Keratinocyte (primary cell): ENCODE results near the gene ASB9.

Experiments used
- CTCF ChIP-seq, 3 experiments: IDR thresholded peaks in 1 of 3; conservative IDR thresholded peaks in 1 of 3; optimal IDR thresholded peaks in 1 of 3; 2 replicates in 2 of 3; 3 replicates in 1 of 3; pipeline versions ENCODE3 to v1.5.1; 2011; ENCODE audit warnings: low read length in 3 of 3, mild to moderate bottlenecking in 3 of 3, moderate library complexity in 2 of 3, control low read depth in 1 of 3, inconsistent platforms in 1 of 3; ENCODE audit not compliant: insufficient read depth in 2 of 3; ENCODE audit errors: extremely low read depth in 1 of 3
- EZH2 ChIP-seq: IDR thresholded peaks from one replicate; pipeline ENCODE4 v1.6.1; 2012; ENCODE audit warnings: inconsistent platforms, mild to moderate bottlenecking, low read length, moderate library complexity

- TF ChIP-seq CTCF (optimal IDR thresholded peaks at IDR 0.05 in 1 of 3, IDR thresholded peaks at IDR 0.05 in 1 of 3, conservative IDR thresholded peaks at IDR 0.05 in 1 of 3; ENCODE audit: extremely low read depth in 1 of 3, insufficient read depth in 2 of 3, low read length in 3 of 3) (no peak), EZH2 (no peak)
Measured at GRCh38 chrX:15240414-15240813, 29.5 kb downstream of the ASB9 start.
